SH-SY5Y (cell line): ENCODE results near the gene ULK4.

Experiments used
- GATA2 ChIP-seq: IDR thresholded peaks from 2 replicates; pipeline ENCODE4 v1.6.1; 2011; ENCODE audit warnings: mild to moderate bottlenecking, low read depth, low read length
- GATA3 ChIP-seq: IDR thresholded peaks from 2 replicates; pipeline ENCODE4 v1.6.1; 2011; ENCODE audit warnings: low read depth, mild to moderate bottlenecking, low read length, moderate library complexity

ULK4 gene

GRCh38 chr3:41603807-41604206 lies 358.1 kb downstream of the ULK4 start:
- TF ChIP-seq GATA2 (no peak), GATA3 (no peak)

GRCh38 chr3:41602121-41602520 lies 359.8 kb downstream of the ULK4 start:
- no peak for TF ChIP-seq GATA2
- no peak for TF ChIP-seq GATA3

GRCh38 chr3:41601404-41601987 lies 360.4 kb downstream of the ULK4 start:
- TF ChIP-seq GATA3 = no peak
- TF ChIP-seq GATA2 = no peak

GRCh38 chr3:41600616-41601015 lies 361.3 kb downstream of the ULK4 start:
- TF ChIP-seq GATA3 = no peak
- TF ChIP-seq GATA2 = no peak

- TF ChIP-seq GATA3 (no peak), GATA2 (no peak)
Measured at GRCh38 chr3:41599127-41599484, 362.8 kb downstream of the ULK4 start.

GRCh38 chr3:41598402-41599126 lies 363.3 kb downstream of the ULK4 start:
- TF ChIP-seq GATA3 = no peak
- TF ChIP-seq GATA2 = no peak

GRCh38 chr3:41593774-41594173 lies 368.1 kb downstream of the ULK4 start:
- TF ChIP-seq GATA2 = no peak

GRCh38 chr3:41592753-41593510 lies 369.0 kb downstream of the ULK4 start:
- TF ChIP-seq GATA3 (no peak), GATA2 (no peak)

- TF ChIP-seq GATA2 = no peak
- no peak for TF ChIP-seq GATA3
Measured at GRCh38 chr3:41583014-41583413, 378.9 kb downstream of the ULK4 start.

- TF ChIP-seq GATA3 (no peak), GATA2 (no peak)
Measured at GRCh38 chr3:41581700-41582099, 380.2 kb downstream of the ULK4 start.

- no peak for TF ChIP-seq GATA3
- TF ChIP-seq GATA2 = no peak
Measured at GRCh38 chr3:41580274-41580959, 381.5 kb downstream of the ULK4 start.

GRCh38 chr3:41579861-41580260 lies 382.0 kb downstream of the ULK4 start:
- TF ChIP-seq GATA2 = no peak
- no peak for TF ChIP-seq GATA3

GRCh38 chr3:41578798-41579197 lies 383.1 kb downstream of the ULK4 start:
- no peak for TF ChIP-seq GATA3
- no peak for TF ChIP-seq GATA2

GRCh38 chr3:41575724-41576123 lies 386.2 kb downstream of the ULK4 start:
- TF ChIP-seq GATA3 = no peak
- TF ChIP-seq GATA2 = no peak

GRCh38 chr3:41574900-41575299 lies 387.0 kb downstream of the ULK4 start:
- TF ChIP-seq GATA2 (no peak), GATA3 (no peak)
